ENCODE results near the gene SPOUT1.
A peak's percentile ranks its signal among the peaks of the same experiment; 100 is the strongest.

Gene SPOUT1

GRCh38 chr9:128819716-128820664, 9.6 kb downstream of the SPOUT1 start:
- DNase-seq (ENCODE audit: low spot score): no peak
- TF ChIP-seq CTCF (IDR thresholded peaks at IDR 0.05; ENCODE audit: extremely low read depth, insufficient read depth, missing control alignments): no peak
- in situ Hi-C loops (cut with MboI; ENCODE audit: low pct_unique_long_range_greater_than_20kb, low sequenced_read_pairs, unreplicated experiment): no loop called here

GRCh38 chr9:128818839-128819715, 10.5 kb downstream of the SPOUT1 start:
- DNase-seq (ENCODE audit: low spot score): peak; percentile 72
- in situ Hi-C loops (cut with MboI; ENCODE audit: low pct_unique_long_range_greater_than_20kb, low sequenced_read_pairs, unreplicated experiment): no loop called here
- peak; percentile 9 for TF ChIP-seq CTCF (IDR thresholded peaks at IDR 0.05; ENCODE audit: extremely low read depth, insufficient read depth, missing control alignments)

GRCh38 chr9:128818099-128818838, 11.3 kb downstream of the SPOUT1 start, which contains the start of gene ENDOG:
Gene ENDOG (plus strand): TSS chr9:128818500. CDS start chr9:128818685, 185 bp downstream.
- DNase-seq (ENCODE audit: low spot score): peak; percentile 99
- TF ChIP-seq CTCF (IDR thresholded peaks at IDR 0.05; ENCODE audit: extremely low read depth, insufficient read depth, missing control alignments): peak; percentile 97
- in situ Hi-C loops (cut with MboI; ENCODE audit: low pct_unique_long_range_greater_than_20kb, low sequenced_read_pairs, unreplicated experiment): no loop called here

GRCh38 chr9:128810873-128811272, 18.7 kb downstream of the SPOUT1 start:
- no peak for DNase-seq (ENCODE audit: low spot score)
- TF ChIP-seq CTCF (IDR thresholded peaks at IDR 0.05; ENCODE audit: extremely low read depth, insufficient read depth, missing control alignments): no peak
- in situ Hi-C loops (cut with MboI; ENCODE audit: low pct_unique_long_range_greater_than_20kb, low sequenced_read_pairs, unreplicated experiment): no loop called here

GRCh38 chr9:128809831-128810230, 19.8 kb downstream of the SPOUT1 start:
- no peak for TF ChIP-seq CTCF (IDR thresholded peaks at IDR 0.05; ENCODE audit: extremely low read depth, insufficient read depth, missing control alignments)

More at GRCh38 chr9:128809831-128810230, 19.8 kb downstream of the SPOUT1 start:
- in situ Hi-C loops (cut with MboI; ENCODE audit: low pct_unique_long_range_greater_than_20kb, low sequenced_read_pairs, unreplicated experiment): no loop called here
- DNase-seq (ENCODE audit: low spot score): no peak
